GM21529 (cell line): ENCODE data around the gene RAPGEF3.

Experiments used
- ATAC-seq: cut with Tn5 transposase; IDR thresholded peaks from one replicate; pipeline ENCODE4 v1.9.1; 2021; ENCODE audit not compliant: unreplicated experiment

The RAPGEF3 gene

DNA sequence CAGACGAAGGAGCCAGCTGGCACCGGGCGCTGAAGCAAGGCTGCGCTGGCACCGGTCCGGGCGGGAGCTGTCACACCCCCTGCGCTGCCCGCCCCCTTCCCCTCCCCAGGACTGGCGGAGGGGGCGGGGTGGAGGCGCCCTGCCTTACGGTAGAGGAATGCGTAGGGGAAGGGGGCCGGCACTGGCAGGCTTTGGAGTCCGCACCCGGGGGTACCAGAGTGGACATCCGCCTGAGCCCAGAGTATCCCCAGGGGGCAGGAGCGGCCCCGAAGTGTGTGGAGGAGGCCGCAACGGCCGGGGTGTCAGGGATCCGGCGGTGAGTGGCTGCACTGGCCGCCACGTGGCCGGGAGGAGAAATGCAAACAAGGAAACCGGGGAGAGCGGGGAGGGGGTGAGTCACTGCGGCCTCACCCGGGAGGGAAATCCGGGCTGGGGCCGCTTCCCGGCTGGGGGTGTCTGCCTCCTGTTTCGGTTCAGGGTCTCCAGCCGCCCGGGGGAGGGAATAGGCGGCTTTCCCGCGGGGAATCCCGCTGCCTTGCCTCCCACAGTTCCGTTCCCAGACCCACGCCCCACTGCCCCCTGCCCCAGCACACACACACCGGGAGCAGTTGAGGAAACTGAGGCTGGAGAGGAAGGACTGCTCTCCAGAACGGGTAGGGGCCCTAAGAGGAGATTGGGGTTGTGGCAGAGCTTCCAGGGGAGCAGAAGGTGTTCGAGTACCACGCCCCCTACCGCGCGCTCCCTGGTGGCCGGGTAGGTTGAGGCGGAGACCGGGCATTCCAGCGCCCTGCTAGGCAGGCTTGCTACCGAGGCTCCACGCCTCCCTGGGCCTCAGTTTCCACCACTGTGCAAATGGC is at the start of gene RAPGEF3:
Gene RAPGEF3, minus strand, starts transcription at position 47 of the 857 bp plus-strand sequence. CDS start 324 bp downstream, outside the sequence.
- ATAC-seq, result peak; percentile 60

GRCh38 chr12:47808050-47808449 is 49.4 kb upstream of the RAPGEF3 start:
- peak; percentile 47 for ATAC-seq

- no peak for ATAC-seq
Measured at GRCh38 chr12:47807338-47807737, 48.7 kb upstream of the RAPGEF3 start.

DNA sequence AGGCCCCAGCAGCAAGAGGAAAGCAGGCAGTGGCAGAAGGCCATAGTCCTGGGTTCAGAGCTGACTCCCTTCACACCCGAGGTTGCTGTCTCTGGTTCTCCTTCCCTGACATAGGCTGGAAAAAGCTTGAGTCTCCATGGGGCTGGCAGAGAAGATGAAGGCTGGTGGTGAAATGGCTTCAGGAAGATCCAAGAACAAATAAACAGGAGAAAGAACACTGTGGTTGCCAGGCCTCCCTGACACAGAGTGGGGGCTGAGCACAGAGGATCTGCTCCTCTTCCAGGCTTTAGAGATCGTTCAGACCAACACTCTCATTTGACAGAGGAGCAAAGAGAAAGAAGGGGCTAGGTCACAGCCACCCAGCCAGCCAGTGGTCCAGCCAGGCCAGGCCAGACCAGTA is 46.7 kb upstream of the RAPGEF3 start:
- ATAC-seq, result no peak

- no peak for ATAC-seq
Measured at GRCh38 chr12:47804171-47804570, 45.5 kb upstream of the RAPGEF3 start.

GRCh38 chr12:47803191-47803875 is 44.7 kb upstream of the RAPGEF3 start:
- no peak for ATAC-seq

DNA sequence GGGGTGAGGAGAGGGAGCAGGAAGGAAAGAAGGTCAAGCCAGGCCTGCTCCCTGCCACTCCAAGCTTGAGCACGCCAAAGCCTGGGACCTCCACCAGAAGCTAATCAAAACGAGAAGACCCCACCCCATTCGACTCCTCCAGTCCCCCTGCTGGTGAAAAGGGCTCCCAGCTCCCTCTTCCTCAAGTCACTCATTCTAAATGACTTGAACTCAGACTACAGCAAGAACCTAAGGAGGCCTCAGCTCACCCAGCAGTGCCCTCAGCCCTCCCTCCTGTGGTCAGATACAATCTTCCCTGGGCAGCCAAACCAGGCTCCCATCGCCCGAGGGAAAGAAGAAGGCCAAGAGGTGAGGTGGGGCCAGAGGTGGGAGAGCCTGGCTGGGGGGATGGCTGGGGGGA is 43.6 kb upstream of the RAPGEF3 start:
- no peak for ATAC-seq

GRCh38 chr12:47801904-47802246 is 43.2 kb upstream of the RAPGEF3 start:
- ATAC-seq, result no peak

DNA sequence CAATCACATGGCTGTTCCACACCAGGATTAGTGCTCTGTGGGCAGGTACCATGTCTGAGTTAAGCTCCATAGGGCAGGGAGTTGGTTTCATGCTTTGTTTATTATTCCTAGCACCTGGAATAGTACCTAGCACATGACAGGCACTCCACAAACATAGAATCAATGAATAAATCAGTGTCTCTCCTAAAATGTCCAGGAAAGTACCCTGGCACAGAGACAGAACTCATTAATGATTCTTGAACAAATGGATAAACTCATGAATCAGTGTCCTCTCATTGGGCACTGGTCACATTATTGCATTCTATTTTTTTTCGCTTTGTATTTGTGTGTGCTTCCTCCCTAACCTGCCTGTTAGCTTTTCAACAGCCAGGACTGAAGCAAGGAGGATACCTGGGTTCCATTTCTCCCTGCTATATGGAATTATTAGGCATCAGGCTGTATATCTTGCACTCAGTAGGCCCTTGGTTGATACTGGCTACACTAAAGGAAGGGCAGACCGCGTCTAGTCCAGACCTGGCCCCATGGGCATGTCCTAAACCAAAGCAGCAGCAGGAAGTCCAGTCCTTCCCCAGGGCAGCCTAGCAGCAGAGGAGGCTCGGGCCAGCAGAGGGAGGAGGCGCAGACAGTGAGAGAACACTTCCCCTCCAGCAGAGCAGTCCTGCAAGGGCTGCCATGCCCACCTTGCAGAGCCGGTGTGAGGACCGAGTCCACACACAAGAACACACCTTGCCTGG is 42.7 kb upstream of the RAPGEF3 start:
- no peak for ATAC-seq

DNA sequence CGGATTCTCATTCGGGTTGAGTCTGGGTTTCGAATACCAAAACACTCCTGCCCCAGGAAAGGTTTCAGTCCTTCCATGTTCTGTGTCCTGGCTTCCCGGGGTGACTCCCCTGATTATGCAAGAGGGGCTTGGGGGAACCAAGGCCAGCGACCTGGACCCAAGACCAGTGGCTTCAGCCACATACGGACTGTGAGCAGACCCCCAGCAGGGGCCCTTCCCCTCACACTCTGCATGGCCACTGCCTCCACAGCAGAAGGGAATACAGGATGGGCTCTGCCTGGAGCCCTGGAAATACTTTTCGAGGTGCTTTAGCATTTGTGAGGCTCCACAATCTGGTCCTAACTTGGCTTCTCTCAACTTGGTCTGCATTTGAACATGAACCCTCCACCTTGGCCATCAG is 41.9 kb upstream of the RAPGEF3 start:
- no peak for ATAC-seq

DNA sequence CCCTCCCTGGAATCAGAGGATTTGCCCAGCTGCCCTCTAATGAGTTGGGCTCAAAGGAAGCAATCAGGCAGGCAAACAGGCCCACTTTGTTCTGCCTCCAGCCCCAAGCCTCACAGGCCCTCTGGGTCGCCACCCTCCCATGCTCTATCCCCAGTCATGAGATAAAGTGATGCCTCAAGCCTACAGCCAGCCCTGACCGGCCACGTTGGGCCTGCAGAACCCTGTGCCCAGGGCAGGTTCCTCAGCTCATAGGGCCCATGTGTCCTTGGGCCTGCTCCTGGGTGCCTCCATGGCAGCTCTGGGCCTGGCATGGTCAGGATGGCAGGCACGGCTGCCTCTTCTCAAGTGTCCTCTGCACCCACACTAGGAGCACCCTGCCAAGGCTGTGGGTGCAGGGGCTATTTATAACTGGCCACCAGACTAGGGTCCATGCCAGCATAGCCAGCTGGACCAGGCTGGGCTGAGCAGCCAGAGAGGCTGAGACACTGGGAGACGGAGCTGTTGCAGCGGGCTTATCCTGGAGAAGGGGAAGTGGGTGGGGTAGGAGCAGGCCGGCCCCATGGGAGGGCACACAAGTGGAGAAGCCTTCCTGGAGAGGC is 40.8 kb upstream of the RAPGEF3 start:
- no peak for ATAC-seq

GRCh38 chr12:47798382-47798948 is 39.8 kb upstream of the RAPGEF3 start:
- no peak for ATAC-seq

- peak; percentile 74 for ATAC-seq
Measured at GRCh38 chr12:47797441-47797840, 38.8 kb upstream of the RAPGEF3 start.

GRCh38 chr12:47795814-47796411 is 37.2 kb upstream of the RAPGEF3 start:
- ATAC-seq, result no peak

GRCh38 chr12:47795121-47795813 is 36.6 kb upstream of the RAPGEF3 start:
- ATAC-seq, result no peak

DNA sequence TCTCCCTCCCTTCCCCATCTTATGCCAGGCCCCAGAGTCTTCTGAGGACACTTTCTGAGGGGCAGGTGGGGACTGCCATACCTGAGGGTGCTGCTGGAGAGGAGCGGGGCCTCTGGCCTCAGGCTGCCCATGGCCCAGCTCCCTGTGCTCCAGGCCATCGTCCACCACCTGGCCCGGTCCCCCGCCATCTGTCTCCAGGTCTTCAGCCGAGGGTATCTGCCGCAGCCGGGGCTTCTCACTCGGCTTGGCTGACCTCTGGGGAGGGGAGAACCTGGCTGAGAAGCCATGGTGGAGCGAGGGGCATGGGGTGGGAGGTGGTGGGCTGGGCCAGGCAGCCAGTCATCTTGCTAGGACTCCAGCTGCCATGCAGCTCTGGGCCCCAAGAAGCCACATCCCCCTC is 36.0 kb upstream of the RAPGEF3 start:
- no peak for ATAC-seq

DNA sequence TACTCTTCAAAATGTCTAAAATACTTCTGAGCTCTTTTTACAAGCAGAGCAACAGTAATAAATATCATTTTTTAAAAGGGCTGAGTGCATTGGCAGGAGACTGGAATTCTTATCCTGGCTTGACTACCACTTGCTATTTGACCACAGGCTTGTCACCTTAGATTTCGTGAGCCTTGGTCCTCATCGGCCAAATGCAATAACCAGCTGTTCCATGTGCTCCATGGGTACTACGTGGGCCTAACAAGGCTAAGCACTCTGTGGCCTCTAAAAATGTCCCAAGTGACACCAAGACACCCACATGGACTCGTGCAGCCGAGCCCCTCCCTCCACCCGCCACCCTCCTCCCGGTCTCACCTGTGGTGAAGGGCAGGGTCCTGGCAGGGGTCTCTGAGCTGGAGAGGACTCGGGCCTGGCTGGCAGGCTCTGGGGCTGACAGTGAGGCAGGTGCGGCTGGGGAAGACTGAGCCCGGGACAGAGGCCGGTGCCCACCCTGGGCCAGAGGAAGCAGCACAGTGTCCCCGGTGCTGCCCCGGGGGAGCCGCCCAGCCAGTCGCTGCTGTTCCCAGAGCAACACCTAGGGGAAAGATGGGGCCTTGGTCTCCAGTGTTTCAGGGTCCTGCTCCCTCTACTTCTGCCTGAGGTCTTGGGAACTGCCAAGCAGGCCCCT is 34.5 kb upstream of the RAPGEF3 start:
- ATAC-seq, result no peak

DNA sequence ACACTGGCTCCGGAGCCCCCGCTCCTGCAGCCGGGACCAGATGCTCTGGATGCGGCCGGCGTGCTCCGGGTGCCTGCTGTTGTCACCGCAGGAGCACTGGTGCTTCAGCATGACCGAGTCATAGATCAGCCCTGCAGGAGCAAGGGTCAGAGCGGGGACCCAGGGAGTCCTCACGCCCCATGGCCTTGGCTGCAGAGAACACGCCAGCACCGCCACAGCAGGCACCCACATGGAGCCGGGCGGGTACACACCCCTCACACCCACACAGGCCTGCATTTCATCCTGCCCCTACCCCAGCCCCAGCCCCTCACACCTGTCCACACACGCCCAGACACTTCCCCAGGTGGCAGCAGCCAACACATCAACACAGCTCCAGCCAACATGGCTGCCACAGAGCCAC is 33.2 kb upstream of the RAPGEF3 start:
- no peak for ATAC-seq

GRCh38 chr12:47791351-47791746 is 32.7 kb upstream of the RAPGEF3 start:
- ATAC-seq, result no peak
